Trophoblast cell (in vitro differentiated cells and primary cell): Measurements from ENCODE around the gene HOXC5.

Experiments
- DNase-seq, 2 donors: peaks; one replicate each; pipeline ENCODE4 v3.0.0-alpha.2; 2016
- H2AFZ ChIP-seq: 2 replicates; pipeline ENCODE4 v1.6.1; 2013; ENCODE audit warnings: low read length, moderate library complexity, mild to moderate bottlenecking; ENCODE audit not compliant: insufficient read depth, poor library complexity
- H2AK5ac ChIP-seq: 2 replicates; pipeline ENCODE4 v1.6.1; 2013; ENCODE audit warnings: mild to moderate bottlenecking, low read length
- H2BK120ac ChIP-seq: 2 replicates; pipeline ENCODE4 v1.6.1; 2013; ENCODE audit warnings: low read length, mild to moderate bottlenecking, moderate library complexity; ENCODE audit not compliant: insufficient read depth, poor library complexity
- H2BK12ac ChIP-seq: 2 replicates; pipeline ENCODE4 v1.6.1; 2013; ENCODE audit warnings: mild to moderate bottlenecking, low read length, moderate library complexity
- H2BK5ac ChIP-seq: 2 replicates; pipeline ENCODE4 v1.6.1; 2013; ENCODE audit warnings: low read length, low read depth, moderate library complexity, mild to moderate bottlenecking; ENCODE audit not compliant: poor library complexity
- H3K14ac ChIP-seq: 2 replicates; pipeline ENCODE4 v1.6.1; 2013; ENCODE audit warnings: mild to moderate bottlenecking, low read length
- H3K18ac ChIP-seq: 2 replicates; pipeline ENCODE4 v1.6.1; 2013; ENCODE audit warnings: mild to moderate bottlenecking, low read length
- H3K23ac ChIP-seq: 2 replicates; pipeline ENCODE4 v1.6.1; 2013; ENCODE audit warnings: low read length
- H3K27ac ChIP-seq: 2 replicates; pipeline ENCODE4 v1.5.1; 2013; ENCODE audit warnings: low read depth, mild to moderate bottlenecking, inconsistent platforms, low read length, moderate library complexity
- H3K27me3 ChIP-seq: 2 replicates; pipeline ENCODE4 v1.6.1; 2013; ENCODE audit warnings: inconsistent platforms, mild to moderate bottlenecking, low read length, moderate library complexity; ENCODE audit not compliant: insufficient read depth
- H3K36me3 ChIP-seq, 2 experiments: 1 replicate in 1 of 2; 2 replicates in 1 of 2; pipeline ENCODE4 v1.6.1; 2013; ENCODE audit warnings: low read length in 2 of 2, mild to moderate bottlenecking in 2 of 2, moderate library complexity in 1 of 2; ENCODE audit not compliant: insufficient read depth in 2 of 2, control insufficient read depth in 1 of 2
- H3K4ac ChIP-seq: 2 replicates; pipeline ENCODE4 v1.6.1; 2013; ENCODE audit warnings: low read depth, mild to moderate bottlenecking, low read length, moderate library complexity
- H3K4me1 ChIP-seq, 2 experiments: 1 replicate in 1 of 2; 2 replicates in 1 of 2; pipeline ENCODE4 v1.6.1; 2013; ENCODE audit warnings: low read length in 2 of 2, mild to moderate bottlenecking in 2 of 2, moderate library complexity in 1 of 2; ENCODE audit not compliant: insufficient read depth in 2 of 2, control insufficient read depth in 1 of 2
- H3K4me2 ChIP-seq: 2 replicates; pipeline ENCODE4 v1.6.1; 2013; ENCODE audit warnings: inconsistent platforms, mild to moderate bottlenecking, low read length, moderate library complexity
- H3K4me3 ChIP-seq: 2 replicates; pipeline ENCODE4 v1.5.1; 2013; ENCODE audit warnings: mild to moderate bottlenecking, low read depth, low read length, inconsistent platforms
- H3K79me1 ChIP-seq: one replicate; pipeline ENCODE4 v1.6.1; 2013; ENCODE audit warnings: low read length
- H3K79me2 ChIP-seq: 2 replicates; pipeline ENCODE4 v1.6.1; 2013; ENCODE audit warnings: low read length, mild to moderate bottlenecking; ENCODE audit not compliant: control insufficient read depth, insufficient read depth, poor library complexity
- H3K9ac ChIP-seq: 2 replicates; pipeline ENCODE4 v1.6.1; 2013; ENCODE audit warnings: mild to moderate bottlenecking, low read length
- H3K9me3 ChIP-seq: 2 replicates; pipeline ENCODE4 v1.6.1; 2013; ENCODE audit warnings: low read depth, mild to moderate bottlenecking, control low read depth, inconsistent platforms, low read length; ENCODE audit not compliant: insufficient read depth
- H4K12ac ChIP-seq: 2 replicates; pipeline ENCODE4 v1.6.1; 2013; ENCODE audit warnings: low read depth, mild to moderate bottlenecking, low read length, moderate library complexity
- H4K8ac ChIP-seq: 2 replicates; pipeline ENCODE4 v1.6.1; 2013; ENCODE audit warnings: low read depth, mild to moderate bottlenecking, low read length, moderate library complexity
- H4K91ac ChIP-seq: one replicate; pipeline ENCODE4 v1.6.1; 2013; ENCODE audit warnings: low read depth, mild to moderate bottlenecking, low read length, moderate library complexity
- WGBS: extraction: QIAGEN DNeasy Blood & Tissue Kit; methylation state at CpG from one replicate; pipeline ENCODE4 v1.1.7; 2013; ENCODE audit warnings: missing lambda C conversion rate; ENCODE audit not compliant: insufficient read length, insufficient coverage; ENCODE audit errors: extremely low coverage; 5-methylcytosine and 5-hydroxymethylcytosine counted together

HOXC5 gene

GRCh38 chr12:54001283-54002187 is 31.3 kb upstream of the HOXC5 start:
- Histone ChIP-seq H4K12ac (no peak overlapping the region), H3K9ac (no peak overlapping the region), H3K27me3 (peaks cover 97% of the 10 kb centered on the region), H3K4me3 (no peak overlapping the region), H4K91ac (no peak overlapping the region), H3K4me2 (no peak overlapping the region), H3K14ac (no peak overlapping the region), H2BK5ac (no peak overlapping the region), H3K9me3 (peaks cover 10% of the 10 kb centered on the region), H3K18ac (no peak overlapping the region), H3K4ac (no peak overlapping the region), H2BK12ac (no peak overlapping the region), H3K27ac (no peak overlapping the region), H3K79me1 (no peaks in the 10 kb centered on the region), H2BK120ac (no peak overlapping the region), H2AFZ (no peak overlapping the region), H4K8ac (no peak overlapping the region), H2AK5ac (no peak overlapping the region), H3K23ac (no peak overlapping the region), H3K4me1 (peaks cover 0 to 3% of the 10 kb centered on the region in 2 experiments), H3K36me3 (no peaks in the 10 kb centered on the region), H3K79me2 (no peaks in the 10 kb centered on the region)
- DNase-seq = no peak
- no CpG with 5 or more reads among the region's 8 CpGs for WGBS

GRCh38 chr12:54002278-54002914 is 30.5 kb upstream of the HOXC5 start:
- H3K4me1 ChIP-seq = peaks cover 0 to 3% of the 10 kb centered on the region in 2 experiments
- H4K8ac ChIP-seq = no peak overlapping the region
- no peak overlapping the region for H2BK5ac ChIP-seq
- no peak overlapping the region for H3K14ac ChIP-seq
- peaks cover 10% of the 10 kb centered on the region for H3K9me3 ChIP-seq
- no peak overlapping the region for H2AK5ac ChIP-seq
- H2AFZ ChIP-seq = no peak overlapping the region
- H2BK12ac ChIP-seq = no peak overlapping the region
- H4K91ac ChIP-seq = no peak overlapping the region
- no peak overlapping the region for H2BK120ac ChIP-seq
- no peaks in the 10 kb centered on the region for H3K79me2 ChIP-seq
- H3K4me2 ChIP-seq = no peak overlapping the region
- peaks cover 95% of the 10 kb centered on the region for H3K27me3 ChIP-seq
- H3K23ac ChIP-seq = no peak overlapping the region
- no peak overlapping the region for H3K27ac ChIP-seq
- WGBS = no CpG with 5 or more reads among the region's 19 CpGs
- H3K4ac ChIP-seq = no peak overlapping the region
- no peaks in the 10 kb centered on the region for H3K36me3 ChIP-seq
- H4K12ac ChIP-seq = no peak overlapping the region
- no peak overlapping the region for H3K18ac ChIP-seq
- H3K4me3 ChIP-seq = no peak overlapping the region
- no peaks in the 10 kb centered on the region for H3K79me1 ChIP-seq
- no peak for DNase-seq
- no peak overlapping the region for H3K9ac ChIP-seq

- no peak overlapping the region for H4K8ac ChIP-seq
- no peak for DNase-seq
- no peak overlapping the region for H3K14ac ChIP-seq
- H3K27ac ChIP-seq = no peak overlapping the region
- H3K9ac ChIP-seq = no peak overlapping the region
- WGBS = no CpG with 5 or more reads among the region's 19 CpGs
- no peaks in the 10 kb centered on the region for H3K79me1 ChIP-seq
- H3K36me3 ChIP-seq = no peaks in the 10 kb centered on the region
- no peak overlapping the region for H2BK5ac ChIP-seq
- no peak overlapping the region for H3K4ac ChIP-seq
- H2AK5ac ChIP-seq = no peak overlapping the region
- H3K79me2 ChIP-seq = no peaks in the 10 kb centered on the region
- H3K23ac ChIP-seq = no peak overlapping the region
- H3K18ac ChIP-seq = no peak overlapping the region
- H4K12ac ChIP-seq = no peak overlapping the region
- H3K4me1 ChIP-seq = peaks cover 0 to 3% of the 10 kb centered on the region in 2 experiments
- H2BK120ac ChIP-seq = no peak overlapping the region
- peaks cover 95% of the 10 kb centered on the region for H3K27me3 ChIP-seq
- H2AFZ ChIP-seq = no peak overlapping the region
- no peak overlapping the region for H2BK12ac ChIP-seq
- no peak overlapping the region for H3K4me2 ChIP-seq
- H4K91ac ChIP-seq = no peak overlapping the region
- H3K9me3 ChIP-seq = peaks cover 10% of the 10 kb centered on the region
- no peak overlapping the region for H3K4me3 ChIP-seq
Measured at GRCh38 chr12:54002915-54003389, 29.9 kb upstream of the HOXC5 start.

GRCh38 chr12:54003625-54004024 is 29.2 kb upstream of the HOXC5 start:
- Histone ChIP-seq H3K9ac (no peak overlapping the region), H3K36me3 (no peaks in the 10 kb centered on the region), H4K8ac (no peak overlapping the region), H2BK12ac (no peak overlapping the region), H3K79me2 (no peaks in the 10 kb centered on the region), H3K14ac (no peak overlapping the region), H2AK5ac (no peak overlapping the region), H3K4me1 (peaks cover 0 to 3% of the 10 kb centered on the region in 2 experiments), H2BK5ac (no peak overlapping the region), H2AFZ (no peak overlapping the region), H3K27me3 (peaks cover 94% of the 10 kb centered on the region), H4K91ac (no peak overlapping the region), H3K79me1 (no peaks in the 10 kb centered on the region), H3K18ac (no peak overlapping the region), H3K4ac (no peak overlapping the region), H3K4me2 (no peak overlapping the region), H3K27ac (no peak overlapping the region), H3K4me3 (no peak overlapping the region), H3K9me3 (peaks cover 7% of the 10 kb centered on the region), H2BK120ac (no peak overlapping the region), H3K23ac (no peak overlapping the region), H4K12ac (no peak overlapping the region)
- no CpG with 5 or more reads among the region's 3 CpGs for WGBS
- DNase-seq = no peak
